Spinal cord (tissue), 10 donors: ENCODE results near the gene CHAF1A. TPM values are rescaled to one million over a fixed set of nuclear protein-coding genes. Genes with fewer than 3 reads are reported as not detected.

Source experiments
- DNase-seq, 6 donors: peaks; one replicate each; pipeline versions ENCODE4 v3.0.0 to v3.0.0-alpha.2; 2013 to 2015; ENCODE audit warnings: low spot score in 6 of 6, low read depth in 4 of 6
- H3K27ac ChIP-seq: one replicate; pipeline ENCODE4 v1.5.1; 2013; ENCODE audit warnings: low read depth, low read length, control low read depth
- H3K27me3 ChIP-seq: one replicate; pipeline ENCODE4 v1.6.1; 2013; ENCODE audit warnings: low read length; ENCODE audit not compliant: control insufficient read depth, insufficient read depth
- H3K36me3 ChIP-seq: one replicate; pipeline ENCODE4 v1.6.1; 2013; ENCODE audit warnings: low read length; ENCODE audit not compliant: control insufficient read depth, insufficient read depth
- H3K4me1 ChIP-seq: one replicate; pipeline ENCODE4 v1.6.1; 2013; ENCODE audit warnings: low read length; ENCODE audit not compliant: control insufficient read depth, insufficient read depth
- H3K4me3 ChIP-seq: one replicate; pipeline ENCODE4 v1.5.1; 2013; ENCODE audit warnings: low read depth, low read length, control low read depth
- H3K9me3 ChIP-seq: one replicate; pipeline ENCODE4 v1.6.1; 2013; ENCODE audit warnings: low read length; ENCODE audit not compliant: control insufficient read depth, insufficient read depth
- WGBS: methylation state at CpG from one replicate; pipeline ENCODE4 v1.1.5; 2013; ENCODE audit warnings: missing lambda C conversion rate; ENCODE audit not compliant: insufficient coverage; 5-methylcytosine and 5-hydroxymethylcytosine counted together
- polyA plus RNA-seq, 2 donors: library from polyadenylated mRNA; unstranded; fragments of 120-200 nt; gene quantifications; one replicate each; pipeline ENCODE4 v1.2.1, GENCODE V29; 2013; ENCODE audit not compliant: insufficient read length in 2 of 2
- total RNA-seq, 2 donors: library from RNA; depleted of rRNA in 1 of 2; stranded (reverse); fragments of 120-200 nt in 1 of 2; fragments of >200 nt in 1 of 2; gene quantifications; one replicate each; pipeline versions ENCODE4 v1.2.3 to v1.2.4, GENCODE V29; 2013 to 2014
- donor health status: healthy.

Gene CHAF1A
- total and polyA plus RNA-seq, 4 donors: 6.2 to 16.9 (median 11.7) TPM

GRCh38 chr19:4366666-4367335 is 35.6 kb upstream of the CHAF1A start:
- no peaks in the 10 kb centered on the region for H3K27me3 ChIP-seq
- H3K9me3 ChIP-seq: no peaks in the 10 kb centered on the region
- peaks cover 51% of the 10 kb centered on the region for H3K4me1 ChIP-seq
- DNase-seq: no peak
- H3K4me3 ChIP-seq: no peak overlapping the region
- 86% methylated on average over 8 of the region's 16 CpGs for WGBS
- H3K36me3 ChIP-seq: peaks cover 92% of the 10 kb centered on the region
- no peak overlapping the region for H3K27ac ChIP-seq

DNA sequence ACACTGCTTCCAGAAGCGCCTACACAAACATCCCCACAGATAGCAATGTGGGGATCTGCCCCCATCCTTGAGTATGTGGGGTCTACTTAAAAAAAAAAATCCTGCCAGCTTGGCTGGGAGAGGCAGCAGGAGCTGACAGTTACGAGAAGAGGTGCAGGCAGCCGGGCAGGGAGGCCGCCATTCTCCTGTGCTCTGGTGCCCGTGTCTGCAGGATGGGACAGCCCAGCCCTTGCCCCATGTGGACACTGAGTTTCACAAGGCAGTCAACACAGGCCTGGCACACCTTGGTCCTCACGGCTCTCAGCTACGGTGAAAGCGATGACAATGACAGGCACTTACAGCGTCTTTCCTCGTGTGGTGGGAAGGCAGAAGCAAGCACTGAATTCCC is 35.1 kb upstream of the CHAF1A start:
- H3K9me3 ChIP-seq: no peaks in the 10 kb centered on the region
- H3K4me1 ChIP-seq: peaks cover 57% of the 10 kb centered on the region
- no peak overlapping the region for H3K27ac ChIP-seq
- no peaks in the 10 kb centered on the region for H3K27me3 ChIP-seq
- DNase-seq: no peak
- no peak overlapping the region for H3K4me3 ChIP-seq
- 83% methylated on average over 9 of the region's 10 CpGs for WGBS
- peaks cover 92% of the 10 kb centered on the region for H3K36me3 ChIP-seq

GRCh38 chr19:4367781-4368127 is 34.7 kb upstream of the CHAF1A start:
- WGBS: 83% methylated on average over 13 of the region's 13 CpGs
- H3K4me1 ChIP-seq: peaks cover 61% of the 10 kb centered on the region
- H3K9me3 ChIP-seq: no peaks in the 10 kb centered on the region
- H3K27me3 ChIP-seq: no peaks in the 10 kb centered on the region
- DNase-seq: peak in 1 of 6 donors; percentile 3
- no peak overlapping the region for H3K27ac ChIP-seq
- no peak overlapping the region for H3K4me3 ChIP-seq
- H3K36me3 ChIP-seq: peaks cover 92% of the 10 kb centered on the region

- Histone ChIP-seq H3K36me3 (peaks cover 91% of the 10 kb centered on the region), H3K4me3 (no peak overlapping the region), H3K27ac (no peak overlapping the region), H3K4me1 (peaks cover 66% of the 10 kb centered on the region), H3K27me3 (no peaks in the 10 kb centered on the region), H3K9me3 (no peaks in the 10 kb centered on the region)
- 53% methylated on average over 19 of the region's 19 CpGs for WGBS
- peak in 2 of 6 donors; percentile 61 to 75 for DNase-seq
These were observed 34.2 kb upstream of the CHAF1A start for GRCh38 chr19:4368128-4368820.

- Histone ChIP-seq H3K4me1 (peaks cover 76% of the 10 kb centered on the region), H3K9me3 (no peaks in the 10 kb centered on the region), H3K36me3 (peaks cover 84% of the 10 kb centered on the region), H3K4me3 (peak overlapping the region; percentile 5), H3K27me3 (no peaks in the 10 kb centered on the region), H3K27ac (peak overlapping the region; percentile 33)
- DNase-seq: peak in 1 of 6 donors; percentile 38
- 53% methylated on average over 14 of the region's 25 CpGs for WGBS
These were observed 33.1 kb upstream of the CHAF1A start for GRCh38 chr19:4369109-4369887.

GRCh38 chr19:4369888-4370260 is 32.6 kb upstream of the CHAF1A start:
- WGBS: 21% methylated on average over 20 of the region's 21 CpGs
- Histone ChIP-seq H3K27ac (peak overlapping the region; percentile 40), H3K4me3 (peak overlapping the region; percentile 5), H3K9me3 (no peaks in the 10 kb centered on the region), H3K27me3 (no peaks in the 10 kb centered on the region), H3K36me3 (peaks cover 84% of the 10 kb centered on the region), H3K4me1 (peaks cover 82% of the 10 kb centered on the region)
- peak in 2 of 6 donors; percentile 62 to 76 for DNase-seq

DNA sequence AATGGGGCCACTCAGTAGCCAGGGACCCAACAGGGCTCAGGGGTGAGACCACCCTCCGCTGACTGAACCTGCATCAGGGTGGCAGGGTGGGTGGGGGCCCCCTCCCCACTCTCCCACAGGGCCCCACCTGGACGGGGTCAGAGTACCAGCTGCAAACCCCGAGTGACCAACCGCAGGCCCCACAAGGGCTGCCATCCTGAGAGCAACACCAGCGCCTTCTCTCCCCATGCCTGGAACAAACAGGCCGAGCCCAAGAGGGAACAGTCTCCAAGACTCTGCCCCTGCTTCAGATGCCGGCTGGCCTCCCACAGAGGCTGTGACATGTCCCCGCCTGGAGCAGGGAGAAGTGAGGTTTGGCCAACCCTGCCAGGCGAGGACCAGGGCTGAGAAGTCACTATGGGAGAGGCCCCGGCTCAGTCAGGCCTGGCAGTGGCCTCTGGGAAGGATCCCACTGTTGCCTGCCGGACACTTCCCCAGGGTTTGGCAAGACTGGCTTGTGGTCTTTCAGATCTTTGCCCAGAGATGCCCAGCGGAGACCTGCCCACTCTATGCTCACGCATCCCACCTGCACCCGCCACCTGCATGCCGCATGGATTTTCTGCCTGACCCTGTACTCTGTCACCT is 31.9 kb upstream of the CHAF1A start:
- no peaks in the 10 kb centered on the region for H3K9me3 ChIP-seq
- no peak overlapping the region for H3K4me3 ChIP-seq
- H3K27me3 ChIP-seq: no peaks in the 10 kb centered on the region
- peaks cover 89% of the 10 kb centered on the region for H3K4me1 ChIP-seq
- 85% methylated on average over 14 of the region's 15 CpGs for WGBS
- H3K36me3 ChIP-seq: peaks cover 82% of the 10 kb centered on the region
- DNase-seq: peak in 1 of 6 donors; percentile 2
- H3K27ac ChIP-seq: peak overlapping the region; percentile 40

DNA sequence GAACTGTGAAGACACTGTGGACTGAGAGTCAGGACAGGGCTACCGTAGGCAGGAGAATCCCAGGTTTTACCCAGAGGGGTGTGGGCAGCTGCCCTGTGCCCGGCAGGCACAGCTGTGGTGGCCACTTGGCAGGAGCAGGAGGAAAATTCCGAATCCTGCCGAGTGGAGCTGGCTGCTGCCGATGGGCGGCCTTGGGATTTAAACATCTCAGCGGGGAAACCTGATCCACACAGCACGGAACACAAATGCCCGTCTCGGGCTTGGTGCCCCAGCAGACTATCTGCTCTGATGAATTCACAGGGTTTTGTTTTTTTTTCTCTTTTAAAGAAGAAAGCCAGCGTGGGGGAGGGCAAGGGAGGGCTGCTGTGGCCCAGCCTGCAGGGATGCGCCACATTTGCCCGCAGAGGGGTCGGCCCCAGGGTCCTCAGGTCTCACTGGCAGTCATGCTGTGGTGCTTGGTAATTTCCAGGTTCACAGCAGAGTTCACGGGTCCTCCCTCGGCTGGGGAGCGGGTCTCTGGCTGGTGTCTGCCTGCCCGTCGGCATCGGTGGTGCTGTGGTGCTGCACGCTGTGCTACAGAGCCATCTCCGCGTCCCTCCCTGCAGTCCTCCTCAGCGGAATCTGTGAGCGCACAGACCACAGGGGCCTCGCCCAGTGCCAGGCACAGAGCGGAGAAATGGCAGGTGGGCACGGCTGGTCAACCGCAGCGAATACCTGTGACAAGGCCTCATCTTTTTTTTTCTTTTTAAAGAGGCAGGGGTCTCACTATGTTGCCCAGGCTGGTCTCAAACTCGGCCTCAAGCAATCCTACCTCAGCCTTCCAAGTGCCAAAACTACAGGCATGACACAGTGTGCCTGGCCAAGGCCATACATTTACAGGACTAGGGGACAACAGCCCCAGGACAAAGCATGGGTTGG is 30.9 kb upstream of the CHAF1A start:
- DNase-seq: peak in 1 of 6 donors; percentile 32
- Histone ChIP-seq H3K27me3 (no peaks in the 10 kb centered on the region), H3K9me3 (no peaks in the 10 kb centered on the region), H3K4me3 (no peak overlapping the region), H3K4me1 (peaks cover 93% of the 10 kb centered on the region), H3K36me3 (peaks cover 72% of the 10 kb centered on the region), H3K27ac (peak overlapping the region; percentile 89)
- WGBS: 57% methylated on average over 25 of the region's 31 CpGs
